ENCODE data around the gene CYB561D1. TPM values are rescaled to one million over a fixed set of nuclear protein-coding genes. Genes with fewer than 3 reads are reported as not detected.

The CYB561D1 gene
- total and polyA plus RNA-seq, 2 of the 13 experiments (the other 11 are each of a cell fraction or from before 2014, with no cell fraction given), result 3.9 to 4.1 TPM

GRCh38 chr1:109521002-109521951 lies 27.4 kb downstream of the CYB561D1 start:
- H3K4me3 ChIP-seq (replicated peaks in 1 of 3; ENCODE audit: insufficient read depth in 1 of 3, low read depth in 2 of 3, low read length in 3 of 3), result no peak overlapping the region
- no peaks in the 10 kb centered on the region for H3K9me3 ChIP-seq (ENCODE audit: low read length)
- H3K79me2 ChIP-seq (ENCODE audit: insufficient read depth, low read length), result no peaks in the 10 kb centered on the region
- ChIA-PET POLR2A (no interaction called here), CTCF (ENCODE audit: low intra/inter-chr PET ratio, low total read pairs) (no interaction called here)
- intact Hi-C loops (cut with micrococcal nuclease; ENCODE audit: unreplicated experiment) (no loop called here), in situ Hi-C loops (cut with HindIII; ENCODE audit: extremely low pct_ligation_motif_present, low pct_unique_long_range_greater_than_20kb) (no loop called here)
- H2AFZ ChIP-seq (ENCODE audit: low read length), result no peak overlapping the region
- WGBS (ENCODE audit: low lambda C conversion rate), result 23% methylated on average over 14 of the region's 14 CpGs
- ATAC-seq, result no peak
- no TSS peak for BruUV-seq (replicated peaks)
- no peak for DNase-seq (ENCODE audit: low spot score)
- no peaks in the 10 kb centered on the region for H3K36me3 ChIP-seq (replicated peaks in 1 of 2; ENCODE audit: control insufficient read depth in 1 of 2, insufficient read depth in 2 of 2, low read length in 2 of 2)
- no peak overlapping the region for H3K9ac ChIP-seq (ENCODE audit: insufficient read depth, low read depth, low read length)
- peaks cover 12% of the 10 kb centered on the region for H3K4me1 ChIP-seq (ENCODE audit: insufficient read depth, low read length)
- no peak overlapping the region for H3K27ac ChIP-seq (ENCODE audit: extremely low read length, insufficient read depth, low read length)
- H4K20me1 ChIP-seq (ENCODE audit: insufficient read depth, low read length), result no peaks in the 10 kb centered on the region
- FAIRE-seq, result no peak
- TF ChIP-seq ZNF251 (CRISPR knock-in tag; IDR thresholded peaks at IDR 0.05), result no peak
- TF ChIP-seq ZNF512 (CRISPR knock-in tag; IDR thresholded peaks at IDR 0.05), result no peak
- no peak for TF ChIP-seq ZNF740 (CRISPR knock-in tag; IDR thresholded peaks at IDR 0.05)
- TF ChIP-seq, protein P1, sequence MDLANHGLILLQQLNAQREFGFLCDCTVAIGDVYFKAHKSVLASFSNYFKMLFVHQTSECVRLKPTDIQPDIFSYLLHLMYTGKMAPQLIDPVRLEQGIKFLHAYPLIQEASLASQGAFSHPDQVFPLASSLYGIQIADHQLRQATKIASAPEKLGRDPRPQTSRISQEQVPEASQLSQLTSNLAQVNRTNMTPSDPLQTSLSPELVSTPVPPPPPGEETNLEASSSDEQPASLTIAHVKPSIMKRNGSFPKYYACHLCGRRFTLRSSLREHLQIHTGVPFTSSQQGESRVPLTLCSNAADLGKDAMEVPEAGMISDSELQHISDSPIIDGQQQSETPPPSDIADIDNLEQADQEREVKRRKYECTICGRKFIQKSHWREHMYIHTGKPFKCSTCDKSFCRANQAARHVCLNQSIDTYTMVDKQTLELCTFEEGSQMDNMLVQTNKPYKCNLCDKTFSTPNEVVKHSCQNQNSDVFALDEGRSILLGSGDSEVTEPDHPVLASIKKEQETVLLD (CRISPR knock-in tag; IDR thresholded peaks at IDR 0.05; ENCODE audit: low read depth), result no peak
- TF ChIP-seq FOXO4 (CRISPR knock-in tag; conservative IDR thresholded peaks at IDR 0.05), result no peak
- TF ChIP-seq, protein P2, sequence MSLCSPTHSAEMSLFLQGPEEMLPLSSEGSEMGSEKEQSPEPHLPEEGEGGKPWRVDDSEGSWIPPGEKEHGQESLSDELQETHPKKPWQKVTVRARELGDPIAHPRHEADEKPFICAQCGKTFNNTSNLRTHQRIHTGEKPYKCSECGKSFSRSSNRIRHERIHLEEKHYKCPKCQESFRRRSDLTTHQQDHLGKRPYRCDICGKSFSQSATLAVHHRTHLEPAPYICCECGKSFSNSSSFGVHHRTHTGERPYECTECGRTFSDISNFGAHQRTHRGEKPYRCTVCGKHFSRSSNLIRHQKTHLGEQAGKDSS (CRISPR knock-in tag; IDR thresholded peaks at IDR 0.05; ENCODE audit: borderline replicate concordance, low read depth), result no peak
- no peak for TF ChIP-seq ZNF232 (CRISPR knock-in tag; IDR thresholded peaks at IDR 0.05; ENCODE audit: borderline replicate concordance)
- no peak for TF ChIP-seq EZH2 (conservative IDR thresholded peaks at IDR 0.05; ENCODE audit: low read depth, low read length)
- no peak for TF ChIP-seq RFX1 (IDR thresholded peaks at IDR 0.05)
- H3K4me2 ChIP-seq (ENCODE audit: low read depth, low read length), result no peak overlapping the region
- H3K27me3 ChIP-seq (ENCODE audit: control insufficient read depth in 1 of 2, insufficient read depth in 2 of 2, low read length in 2 of 2), result peaks cover 4 to 42% of the 10 kb centered on the region in 2 experiments; a peak in 3 of 5 replicates
